Endothelial cell of umbilical vein (primary cell): ENCODE results near the gene RNF168. TPM values are rescaled to one million over a fixed set of nuclear protein-coding genes. Genes with fewer than 3 reads are reported as not detected.

Experiments
- BruUV-seq: library from RNA; stranded (reverse); fragments of 400-500 nt; replicated peaks from 2 replicates; lab custom pipeline; 2021; lab: Mats Ljungman, UMichigan
- CTCF ChIA-PET: fragments of 300-600, 350-600 bp; sonication (Branson Sonifier 250); formaldehyde crosslinking; loops from one replicate; lab custom pipeline; 2021; ENCODE audit warnings: antibody characterized with exemption, inconsistent platforms; lab: Charles Lee
- POLR2A ChIA-PET: fragments of 300-600, 350-600 bp; sonication (Branson Sonifier 250); formaldehyde crosslinking; loops from one replicate; lab custom pipeline; 2021; ENCODE audit warnings: antibody characterized with exemption, inconsistent platforms; lab: Charles Lee
- DNase-seq: peaks from one replicate; pipeline ENCODE4 v3.0.0-alpha.2; 2011; ENCODE audit warnings: low read depth, low spot score
- FAIRE-seq: peaks from 2 replicates; lab custom pipeline; 2011; peaks lifted over from hg19 to GRCh38; lab: Jason Lieb, UNC
- H2AFZ ChIP-seq: 2 replicates; pipeline ENCODE4 v1.6.0; 2012; ENCODE audit warnings: low read depth, low read length, control low read depth, inconsistent platforms
- H3K27ac ChIP-seq: 2 replicates; pipeline ENCODE4 v1.5.1; 2011; ENCODE audit warnings: low read depth, mild to moderate bottlenecking, control low read depth, low read length, moderate library complexity; ENCODE audit not compliant: insufficient read depth
- H3K27me3 ChIP-seq, 2 experiments: 2 replicates each; pipeline versions ENCODE4 v1.6.0 to v1.6.1; 2011; ENCODE audit warnings: low read length in 2 of 2, mixed read lengths in 1 of 2; ENCODE audit not compliant: control insufficient read depth in 2 of 2, insufficient read depth in 2 of 2
- H3K36me3 ChIP-seq, 2 experiments: 2 replicates in 1 of 2; 3 replicates in 1 of 2; pipeline ENCODE4 v1.5.1; 2011; ENCODE audit warnings: low read length in 2 of 2, mild to moderate bottlenecking in 1 of 2, moderate library complexity in 1 of 2; ENCODE audit not compliant: control insufficient read depth in 2 of 2, insufficient read depth in 2 of 2; ENCODE audit errors: extremely low read depth in 1 of 2
- H3K4me1 ChIP-seq: 3 replicates; pipeline ENCODE4 v1.5.1; 2011; ENCODE audit warnings: mild to moderate bottlenecking, low read length; ENCODE audit not compliant: control insufficient read depth, insufficient read depth; ENCODE audit errors: extremely low read depth
- H3K4me2 ChIP-seq: 2 replicates; pipeline ENCODE4 v1.6.1; 2011; ENCODE audit warnings: low read length, control low read depth, mixed read lengths; ENCODE audit not compliant: insufficient read depth
- H3K4me3 ChIP-seq, 3 experiments: fragments of 200-600 bp in 1 of 3; sonication (generic), shearing (Covaris generic) in 1 of 3; replicated peaks in 1 of 3; 2 replicates each; pipeline ENCODE4 v1.5.1; 2011 to 2016; ENCODE audit warnings: control low read depth in 3 of 3, low read length in 3 of 3, mild to moderate bottlenecking in 2 of 3, inconsistent platforms in 1 of 3, low read depth in 1 of 3, moderate library complexity in 1 of 3; ENCODE audit not compliant: insufficient read depth in 1 of 3
- H3K79me2 ChIP-seq: 2 replicates; pipeline ENCODE4 v1.6.0; 2012; ENCODE audit warnings: low read length, inconsistent platforms; ENCODE audit not compliant: control insufficient read depth, insufficient read depth
- H3K9ac ChIP-seq: replicated peaks from 2 replicates; pipeline ENCODE3; 2011; ENCODE audit warnings: low read length, control low read depth; ENCODE audit not compliant: insufficient read depth; ENCODE audit errors: extremely low read depth
- H3K9me1 ChIP-seq: replicated peaks from 3 replicates; pipeline ENCODE4 v1.6.0; 2011; ENCODE audit warnings: mild to moderate bottlenecking, low read length; ENCODE audit not compliant: control insufficient read depth, insufficient read depth; ENCODE audit errors: extremely low read depth
- H3K9me3 ChIP-seq: replicated peaks from 2 replicates; pipeline ENCODE4 v1.5.1; 2012; ENCODE audit warnings: low read length, inconsistent platforms; ENCODE audit not compliant: control insufficient read depth, insufficient read depth
- H4K20me1 ChIP-seq: replicated peaks from 2 replicates; pipeline ENCODE3; 2011; ENCODE audit warnings: mild to moderate bottlenecking, low read length; ENCODE audit not compliant: control insufficient read depth, insufficient read depth; ENCODE audit errors: extremely low read depth
- CTCF ChIP-seq, 2 donors: IDR thresholded peaks; 1 replicate in 1 of 2; 2 replicates in 1 of 2; pipeline ENCODE4 v1.5.1; 2011; ENCODE audit warnings: low read length in 2 of 2, mild to moderate bottlenecking in 2 of 2, moderate library complexity in 2 of 2, control low read depth in 1 of 2, inconsistent platforms in 1 of 2, low read depth in 1 of 2; ENCODE audit not compliant: insufficient read depth in 1 of 2; ENCODE audit errors: extremely low read depth in 1 of 2
- EZH2 ChIP-seq: IDR thresholded peaks from 2 replicates; pipeline ENCODE4 v1.6.1; 2012; ENCODE audit warnings: borderline replicate concordance, low read depth, mild to moderate bottlenecking, moderate library complexity, low read length, inconsistent platforms; ENCODE audit not compliant: severe bottlenecking
- FOS ChIP-seq: IDR thresholded peaks from 2 replicates; pipeline ENCODE4 v1.6.1; 2011; ENCODE audit warnings: mild to moderate bottlenecking, low read length, moderate library complexity, borderline replicate concordance; ENCODE audit not compliant: insufficient read depth
- GATA2 ChIP-seq: IDR thresholded peaks from 2 replicates; pipeline ENCODE4 v1.7.0; 2011; ENCODE audit warnings: low read depth, mild to moderate bottlenecking, moderate library complexity, mixed read lengths, low read length; ENCODE audit not compliant: insufficient read length, insufficient read depth
- JUN ChIP-seq: IDR thresholded peaks from 2 replicates; pipeline ENCODE4 v1.6.1; 2011; ENCODE audit warnings: borderline replicate concordance, low read depth; ENCODE audit not compliant: insufficient read length, insufficient read depth
- MYC ChIP-seq: IDR thresholded peaks from one replicate; pipeline ENCODE4 v1.6.1; 2011; ENCODE audit warnings: mild to moderate bottlenecking, low read depth, low read length
- POLR2A ChIP-seq: IDR thresholded peaks from 2 replicates; pipeline ENCODE4 v1.6.1; 2012; ENCODE audit warnings: low read depth, mild to moderate bottlenecking, control low read depth, low read length
- POLR2AphosphoS5 ChIP-seq: IDR thresholded peaks from 2 replicates; pipeline ENCODE4 v1.6.1; 2012; ENCODE audit warnings: low read depth, mild to moderate bottlenecking, control low read depth, low read length, moderate library complexity; ENCODE audit not compliant: insufficient read depth
- dilution Hi-C: fragments of 300-500 bp; cut with MboI; formaldehyde crosslinking; loops from one replicate; pipeline ENCODE4 v1.15.0; 2019; ENCODE audit warnings: low sequenced_read_pairs; ENCODE audit not compliant: extremely low pct_ligation_motif_present
- intact Hi-C: fragments of 100-400 bp; cut with micrococcal nuclease; formaldehyde crosslinking; loops from one replicate; pipeline ENCODE4 v1.10.0; 2022
- polyA plus RNA-seq, 4 experiments: library from polyadenylated mRNA; depleted of rRNA in 3 of 4; stranded (reverse) in 3 of 4; unstranded in 1 of 4; fragments of >200 nt; gene quantifications; 2 replicates each; pipeline versions ENCODE4 v1.2.1 to v1.2.3, GENCODE V29; 2011 to 2012; ENCODE audit warnings: missing spikeins in 1 of 4
- small RNA-seq: library from RNA; depleted of rRNA; stranded (forward); fragments of <200 nt; gene quantifications from one replicate; pipeline ENCODE3, GENCODE V24; 2012; ENCODE audit warnings: low replicate concordance, low read depth; ENCODE audit not compliant: insufficient read depth, insufficient read length
- total RNA-seq: library from RNA; stranded (reverse); gene quantifications from 2 replicates; pipeline ENCODE4 v1.2.3, GENCODE V29; 2021
- TF ChIP-seq, protein P1 (sequence below): IDR thresholded peaks from 2 replicates; pipeline ENCODE4 v1.6.1; 2011; ENCODE audit not compliant: insufficient read depth, insufficient read length

RNF168 gene
- total and polyA plus RNA-seq, 2 donors (not counting 3 experiments of a cell fraction or from before 2014, with no cell fraction given), result 4.0 to 32.9 TPM

DNA sequence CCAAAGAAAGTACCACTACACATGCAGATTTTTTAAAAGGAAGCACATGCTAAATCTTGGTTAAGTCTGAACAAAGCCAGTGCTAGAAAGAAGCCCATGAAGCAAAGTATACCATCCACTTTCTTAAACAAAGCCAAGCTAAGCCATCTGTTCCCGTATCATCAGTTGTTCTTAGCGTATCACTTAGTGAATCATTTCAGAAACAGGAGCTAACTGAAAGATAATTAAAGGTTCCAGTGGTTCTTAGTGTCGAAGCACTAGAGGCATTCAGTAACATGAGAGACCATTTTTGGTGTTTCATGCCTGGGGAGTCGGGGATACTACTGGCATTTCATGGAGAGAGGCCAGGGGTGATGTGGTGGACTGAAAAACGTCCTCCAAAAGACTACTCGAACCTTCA lies 84.2 kb downstream of the RNF168 start:
- no peaks in the 10 kb centered on the region for H3K9me1 ChIP-seq
- BruUV-seq, result no TSS peak
- H3K79me2 ChIP-seq, result peaks cover 73% of the 10 kb centered on the region
- H3K4me1 ChIP-seq, result no peaks in the 10 kb centered on the region
- CTCF ChIA-PET, result no interaction called here
- H3K36me3 ChIP-seq, result no peaks in the 10 kb centered on the region
- no peak overlapping the region for H3K9ac ChIP-seq
- H3K4me2 ChIP-seq, result no peak overlapping the region
- H3K4me3 ChIP-seq, result no peak overlapping the region
- no peak for FAIRE-seq
- no peak for TF ChIP-seq FOS
- no peak for TF ChIP-seq EZH2
- TF ChIP-seq, protein P1, sequence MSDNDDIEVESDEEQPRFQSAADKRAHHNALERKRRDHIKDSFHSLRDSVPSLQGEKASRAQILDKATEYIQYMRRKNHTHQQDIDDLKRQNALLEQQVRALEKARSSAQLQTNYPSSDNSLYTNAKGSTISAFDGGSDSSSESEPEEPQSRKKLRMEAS, result no peak
- TF ChIP-seq JUN, result no peak
- no peak for TF ChIP-seq MYC
- no peak for TF ChIP-seq POLR2A
- no peak for TF ChIP-seq CTCF (IDR thresholded peaks at IDR 0.05; ENCODE audit: extremely low read depth in 1 of 2, insufficient read depth in 1 of 2, low read depth in 1 of 2, low read length in 2 of 2)
- no peak for TF ChIP-seq GATA2
- TF ChIP-seq POLR2AphosphoS5, result no peak
- POLR2A ChIA-PET, result no interaction called here
- H3K27ac ChIP-seq, result no peak overlapping the region
- peaks cover 3% of the 10 kb centered on the region for H4K20me1 ChIP-seq
- dilution Hi-C loops (no loop called here), intact Hi-C loops (no loop called here)
- no peaks in the 10 kb centered on the region for H3K9me3 ChIP-seq
- no peak for DNase-seq
- no peaks in the 10 kb centered on the region for H3K27me3 ChIP-seq
- no peak overlapping the region for H2AFZ ChIP-seq

Small RNA genes lying within 50 kb of the gene (small RNA-seq; reads per million reads assigned to genes)
- gene AC083822.1 (not detected), gene AC117490.1 (not detected), gene RPS29P3 (not detected)

Other genes with a start within 250 kb of the RNF168 start
- gene PCYT1A, start 216.0 kb downstream of the RNF168 start, total RNA-seq, result 65.5 and 75.4 TPM in 2 replicates
- gene PCYT1A, start 216.0 kb downstream of the RNF168 start, polyA plus RNA-seq, result 50.3 and 50.6 TPM in 2 replicates
- gene DYNLT2B, start 185.5 kb downstream of the RNF168 start, total RNA-seq, result 13.9 and 14.4 TPM in 2 replicates
- gene DYNLT2B, start 185.5 kb downstream of the RNF168 start, polyA plus RNA-seq, result 9.2 and 11.2 TPM in 2 replicates
- not detected in 2 replicates for gene TM4SF19, start 165.4 kb downstream of the RNF168 start, total RNA-seq
- gene TM4SF19, start 165.4 kb downstream of the RNF168 start, polyA plus RNA-seq, result not detected in 2 replicates
- 55.1 and 57.0 TPM in 2 replicates for gene UBXN7, start 71.3 kb downstream of the RNF168 start, total RNA-seq
- gene UBXN7, start 71.3 kb downstream of the RNF168 start, polyA plus RNA-seq, result 8.2 and 9.9 TPM in 2 replicates
- not detected in 2 replicates for gene SMCO1, start 11.6 kb upstream of the RNF168 start, total RNA-seq
- gene SMCO1, start 11.6 kb upstream of the RNF168 start, polyA plus RNA-seq, result not detected in 2 replicates
- 13.0 and 15.3 TPM in 2 replicates for gene WDR53, start 64.8 kb upstream of the RNF168 start, total RNA-seq
- 4.8 and 5.2 TPM in 2 replicates for gene WDR53, start 64.8 kb upstream of the RNF168 start, polyA plus RNA-seq
- gene FBXO45, start 64.9 kb upstream of the RNF168 start, total RNA-seq, result 12.4 and 13.4 TPM in 2 replicates
- gene FBXO45, start 64.9 kb upstream of the RNF168 start, polyA plus RNA-seq, result 2.0 and 3.5 TPM in 2 replicates
- 14.4 and 15.6 TPM in 2 replicates for gene NRROS, start 135.9 kb upstream of the RNF168 start, total RNA-seq
- gene NRROS, start 135.9 kb upstream of the RNF168 start, polyA plus RNA-seq, result 8.1 and 8.7 TPM in 2 replicates
- 1.2 and 1.6 TPM in 2 replicates for gene CEP19, start 208.5 kb upstream of the RNF168 start, total RNA-seq
- 0.53 and 0.87 TPM in 2 replicates for gene CEP19, start 208.5 kb upstream of the RNF168 start, polyA plus RNA-seq
- 12.4 and 14.0 TPM in 2 replicates for gene PIGX, start 208.6 kb upstream of the RNF168 start, total RNA-seq
- gene PIGX, start 208.6 kb upstream of the RNF168 start, polyA plus RNA-seq, result 6.6 and 9.2 TPM in 2 replicates
- gene PAK2, start 236.1 kb upstream of the RNF168 start, total RNA-seq, result 85.8 and 98.9 TPM in 2 replicates
- 17.6 and 22.6 TPM in 2 replicates for gene PAK2, start 236.1 kb upstream of the RNF168 start, polyA plus RNA-seq